Measurements from ENCODE around the gene PDIA2. TPM values are rescaled to one million over a fixed set of nuclear protein-coding genes. Genes with fewer than 3 reads are reported as not detected.

PDIA2 gene
- total RNA-seq (ENCODE audit: unreplicated experiment), result 11.8 TPM
- long read RNA-seq, result 0 reads

- Mint-ChIP-seq H3K36me3 (ENCODE audit: unreplicated experiment) (no peaks in the 10 kb centered on the region), H3K9me3 (ENCODE audit: unreplicated experiment) (peaks cover 1% of the 10 kb centered on the region), H3K4me3 (ENCODE audit: unreplicated experiment) (no peak within 1 kb of the TSS), H3K4me1 (ENCODE audit: low read depth, unreplicated experiment) (no peaks in the 10 kb centered on the region), H3K27me3 (ENCODE audit: unreplicated experiment) (peaks cover 6% of the 10 kb centered on the region), H3K27ac (ENCODE audit: unreplicated experiment) (no peak within 1 kb of the TSS)
- DNase-seq, result no peak
- no peak for TF ChIP-seq CTCF (IDR thresholded peaks at IDR 0.05; ENCODE audit: partially characterized antibody, unreplicated experiment)
Observed at GRCh38 chr16:283033-283805, at the start of gene PDIA2. PDIA2 (plus strand) TSS chr16:283164; CDS start chr16:283170, 6 bp downstream.

- no peak for TF ChIP-seq CTCF (IDR thresholded peaks at IDR 0.05; ENCODE audit: partially characterized antibody, unreplicated experiment)
- Mint-ChIP-seq H3K36me3 (ENCODE audit: unreplicated experiment) (no peaks in the 10 kb centered on the region), H3K27me3 (ENCODE audit: unreplicated experiment) (peaks cover 2% of the 10 kb centered on the region)
Observed at GRCh38 chr16:234468-235305, 48.3 kb upstream of the PDIA2 start, which contains the start of gene FAM234A. FAM234A (plus strand) TSS chr16:234821; CDS start chr16:254414, 19,593 bp downstream.

GRCh38 chr16:239948-240277 is 43.1 kb upstream of the PDIA2 start:
- Mint-ChIP-seq H3K9me3 (ENCODE audit: unreplicated experiment) (peaks cover 9% of the 10 kb centered on the region), H3K27ac (ENCODE audit: unreplicated experiment) (peak overlapping the region; percentile 46), H3K27me3 (ENCODE audit: unreplicated experiment) (peaks cover 3% of the 10 kb centered on the region), H3K4me1 (ENCODE audit: low read depth, unreplicated experiment) (peaks cover 7% of the 10 kb centered on the region), H3K4me3 (ENCODE audit: unreplicated experiment) (peak overlapping the region; percentile 2), H3K36me3 (ENCODE audit: unreplicated experiment) (no peaks in the 10 kb centered on the region)
- DNase-seq, result no peak
- no peak for TF ChIP-seq CTCF (IDR thresholded peaks at IDR 0.05; ENCODE audit: partially characterized antibody, unreplicated experiment)

More at GRCh38 chr16:234468-235305, 48.3 kb upstream of the PDIA2 start, which contains the start of gene FAM234A:
- Mint-ChIP-seq H3K27ac (ENCODE audit: unreplicated experiment) (peak within 1 kb of the TSS; percentile 95), H3K4me3 (ENCODE audit: unreplicated experiment) (peak within 1 kb of the TSS; percentile 99), H3K9me3 (ENCODE audit: unreplicated experiment) (peaks cover 7% of the 10 kb centered on the region), H3K4me1 (ENCODE audit: low read depth, unreplicated experiment) (peaks cover 1% of the 10 kb centered on the region)
- peak; percentile 96 for DNase-seq

- TF ChIP-seq CTCF (IDR thresholded peaks at IDR 0.05; ENCODE audit: partially characterized antibody, unreplicated experiment), result no peak
- H3K36me3 Mint-ChIP-seq (ENCODE audit: unreplicated experiment), result no peaks in the 10 kb centered on the region
- no peak for DNase-seq
- peaks cover 4% of the 10 kb centered on the region for H3K9me3 Mint-ChIP-seq (ENCODE audit: unreplicated experiment)
- peaks cover 7% of the 10 kb centered on the region for H3K4me1 Mint-ChIP-seq (ENCODE audit: low read depth, unreplicated experiment)
- H3K4me3 Mint-ChIP-seq (ENCODE audit: unreplicated experiment), result no peak overlapping the region
- H3K27ac Mint-ChIP-seq (ENCODE audit: unreplicated experiment), result peak overlapping the region; percentile 46
- peaks cover 1% of the 10 kb centered on the region for H3K27me3 Mint-ChIP-seq (ENCODE audit: unreplicated experiment)
Observed at GRCh38 chr16:240559-240958, 42.4 kb upstream of the PDIA2 start.
